Measurements from ENCODE around the gene A2M. TPM values are rescaled to one million over a fixed set of nuclear protein-coding genes. Genes with fewer than 3 reads are reported as not detected.
A peak's percentile ranks its signal among the peaks of the same experiment; 100 is the strongest.

The A2M gene
- total RNA-seq = 1.1 and 2.0 TPM in 2 replicates
- long read RNA-seq, full-length matches to known transcripts = 2 of 3 reads
- long read RNA-seq, partial matches to known transcripts = 1 of 3 reads
- long read RNA-seq, other reads (novel, unspliced or antisense) = 0 of 3 reads

- Mint-ChIP-seq H3K27ac (no peak within 1 kb of the TSS), H3K4me1 (ENCODE audit: low read depth) (peaks cover 21% of the 10 kb centered on the region)
Measured at GRCh38 chr12:9115731-9116559, at the start of gene A2M. Gene A2M, minus strand, starts transcription at chr12:9115919. Its CDS starts 70 bp downstream, at chr12:9115849.

DNA sequence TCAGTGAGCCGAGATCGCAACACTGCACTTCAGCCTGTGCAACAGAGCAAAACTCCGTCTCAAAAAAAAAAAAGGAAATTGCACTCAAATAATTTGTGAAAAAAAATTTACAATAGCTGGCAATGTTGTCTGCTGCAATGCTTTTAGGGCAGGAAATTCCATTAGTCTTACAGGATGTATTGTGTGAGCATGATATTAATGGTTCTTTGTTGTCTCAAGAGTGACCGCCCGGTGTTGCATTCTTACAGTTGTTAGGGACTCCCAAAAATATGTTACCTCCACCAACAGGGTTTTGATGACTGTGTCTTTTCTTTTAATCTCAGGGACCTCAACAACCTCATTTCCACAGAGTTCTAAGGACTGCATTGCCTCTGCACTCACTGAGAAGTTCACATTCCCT is 47.7 kb upstream of the A2M start:
- DNase-seq (ENCODE audit: low spot score, unreplicated experiment) = no peak
- H3K4me3 Mint-ChIP-seq (ENCODE audit: low read depth) = no peak overlapping the region
- no peak overlapping the region for H3K27ac Mint-ChIP-seq
- H3K27me3 Mint-ChIP-seq = no peaks in the 10 kb centered on the region
- no peaks in the 10 kb centered on the region for H3K36me3 Mint-ChIP-seq (ENCODE audit: insufficient read depth)
- H3K9me3 Mint-ChIP-seq (ENCODE audit: low read depth) = peaks cover 3% of the 10 kb centered on the region
- TF ChIP-seq, protein P1, sequence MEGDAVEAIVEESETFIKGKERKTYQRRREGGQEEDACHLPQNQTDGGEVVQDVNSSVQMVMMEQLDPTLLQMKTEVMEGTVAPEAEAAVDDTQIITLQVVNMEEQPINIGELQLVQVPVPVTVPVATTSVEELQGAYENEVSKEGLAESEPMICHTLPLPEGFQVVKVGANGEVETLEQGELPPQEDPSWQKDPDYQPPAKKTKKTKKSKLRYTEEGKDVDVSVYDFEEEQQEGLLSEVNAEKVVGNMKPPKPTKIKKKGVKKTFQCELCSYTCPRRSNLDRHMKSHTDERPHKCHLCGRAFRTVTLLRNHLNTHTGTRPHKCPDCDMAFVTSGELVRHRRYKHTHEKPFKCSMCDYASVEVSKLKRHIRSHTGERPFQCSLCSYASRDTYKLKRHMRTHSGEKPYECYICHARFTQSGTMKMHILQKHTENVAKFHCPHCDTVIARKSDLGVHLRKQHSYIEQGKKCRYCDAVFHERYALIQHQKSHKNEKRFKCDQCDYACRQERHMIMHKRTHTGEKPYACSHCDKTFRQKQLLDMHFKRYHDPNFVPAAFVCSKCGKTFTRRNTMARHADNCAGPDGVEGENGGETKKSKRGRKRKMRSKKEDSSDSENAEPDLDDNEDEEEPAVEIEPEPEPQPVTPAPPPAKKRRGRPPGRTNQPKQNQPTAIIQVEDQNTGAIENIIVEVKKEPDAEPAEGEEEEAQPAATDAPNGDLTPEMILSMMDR (IDR thresholded peaks at IDR 0.05; ENCODE audit: unreplicated experiment) = no peak
- peaks cover 4% of the 10 kb centered on the region for H3K4me1 Mint-ChIP-seq (ENCODE audit: low read depth)

More at GRCh38 chr12:9115731-9116559, at the start of gene A2M:
- no peaks in the 10 kb centered on the region for H3K9me3 Mint-ChIP-seq (ENCODE audit: low read depth)
- H3K36me3 Mint-ChIP-seq (ENCODE audit: insufficient read depth) = no peaks in the 10 kb centered on the region
- no peak within 1 kb of the TSS for H3K4me3 Mint-ChIP-seq (ENCODE audit: low read depth)
- TF ChIP-seq, protein P1 (IDR thresholded peaks at IDR 0.05; ENCODE audit: unreplicated experiment) = no peak
- no peak for DNase-seq (ENCODE audit: low spot score, unreplicated experiment)
- peaks cover 4% of the 10 kb centered on the region for H3K27me3 Mint-ChIP-seq

- TF ChIP-seq, protein P1 (IDR thresholded peaks at IDR 0.05; ENCODE audit: unreplicated experiment) = no peak
- no peak for DNase-seq (ENCODE audit: low spot score, unreplicated experiment)
- H3K27me3 Mint-ChIP-seq = no peaks in the 10 kb centered on the region
- H3K4me1 Mint-ChIP-seq (ENCODE audit: low read depth) = peaks cover 6% of the 10 kb centered on the region
- H3K27ac Mint-ChIP-seq = no peak overlapping the region
- H3K36me3 Mint-ChIP-seq (ENCODE audit: insufficient read depth) = no peaks in the 10 kb centered on the region
- no peak overlapping the region for H3K4me3 Mint-ChIP-seq (ENCODE audit: low read depth)
- H3K9me3 Mint-ChIP-seq (ENCODE audit: low read depth) = peaks cover 3% of the 10 kb centered on the region
Measured at GRCh38 chr12:9156119-9156518, 40.4 kb upstream of the A2M start.

GRCh38 chr12:9149372-9149771 is 33.7 kb upstream of the A2M start:
- Mint-ChIP-seq H3K4me3 (ENCODE audit: low read depth) (no peak overlapping the region), H3K27ac (no peak overlapping the region), H3K9me3 (ENCODE audit: low read depth) (peaks cover 20% of the 10 kb centered on the region), H3K27me3 (peaks cover 9% of the 10 kb centered on the region), H3K4me1 (ENCODE audit: low read depth) (peaks cover 10% of the 10 kb centered on the region), H3K36me3 (ENCODE audit: insufficient read depth) (peaks cover 8% of the 10 kb centered on the region)
- TF ChIP-seq, protein P1 (IDR thresholded peaks at IDR 0.05; ENCODE audit: unreplicated experiment) = peak; percentile 49
- DNase-seq (ENCODE audit: low spot score, unreplicated experiment) = no peak

GRCh38 chr12:9148926-9149325 is 33.2 kb upstream of the A2M start:
- DNase-seq (ENCODE audit: low spot score, unreplicated experiment) = no peak
- TF ChIP-seq, protein P1 (IDR thresholded peaks at IDR 0.05; ENCODE audit: unreplicated experiment) = no peak
- Mint-ChIP-seq H3K27me3 (peaks cover 9% of the 10 kb centered on the region), H3K4me1 (ENCODE audit: low read depth) (peaks cover 10% of the 10 kb centered on the region), H3K27ac (no peak overlapping the region), H3K36me3 (ENCODE audit: insufficient read depth) (peaks cover 9% of the 10 kb centered on the region), H3K4me3 (ENCODE audit: low read depth) (no peak overlapping the region), H3K9me3 (ENCODE audit: low read depth) (peaks cover 25% of the 10 kb centered on the region)
